ENCODE results near the gene LPP. TPM values are rescaled to one million over a fixed set of nuclear protein-coding genes. Genes with fewer than 3 reads are reported as not detected.
A peak's percentile ranks its signal among the peaks of the same experiment; 100 is the strongest.

LPP gene
- total RNA-seq, 2 donors from 2014 or later = 1,568 to 1,607 TPM

- H3K4me1 ChIP-seq (ENCODE audit: control insufficient read depth in 1 of 2, low read depth in 2 of 2) = peaks cover 31 to 78% of the 10 kb centered on the region in 2 donors
- no peaks in the 10 kb centered on the region for H3K36me3 ChIP-seq
- peak overlapping the region; percentile 72 to 98 for H3K27ac ChIP-seq
These were observed 55.8 kb downstream of the LPP start for GRCh38 chr3:188209740-188210139.

GRCh38 chr3:188211476-188211875 is 57.5 kb downstream of the LPP start:
- no peaks in the 10 kb centered on the region for H3K36me3 ChIP-seq
- no peak for TF ChIP-seq CTCF (IDR thresholded peaks at IDR 0.05)
- peak; percentile 50 for ATAC-seq (ENCODE audit: insufficient number of reproducible peaks, low FRiP score, low read depth)
- peaks cover 32 to 78% of the 10 kb centered on the region in 2 donors for H3K4me1 ChIP-seq (ENCODE audit: control insufficient read depth in 1 of 2, low read depth in 2 of 2)
- peak overlapping the region; percentile 98 to 99 for H3K27ac ChIP-seq
- no peak for DNase-seq (ENCODE audit: low spot score)
- no peaks in the 10 kb centered on the region for H3K27me3 ChIP-seq (replicated peaks; ENCODE audit: insufficient read depth)
- peak overlapping the region; percentile 71 for H3K4me3 ChIP-seq
- no peaks in the 10 kb centered on the region for H3K9me3 ChIP-seq

More at GRCh38 chr3:188209740-188210139, 55.8 kb downstream of the LPP start:
- H3K27me3 ChIP-seq (replicated peaks; ENCODE audit: insufficient read depth) = no peaks in the 10 kb centered on the region
- DNase-seq (ENCODE audit: low spot score) (no peak), ATAC-seq (ENCODE audit: insufficient number of reproducible peaks, low FRiP score, low read depth) (no peak)
- H3K4me3 ChIP-seq = no peak overlapping the region
- TF ChIP-seq CTCF (IDR thresholded peaks at IDR 0.05) = no peak
- H3K9me3 ChIP-seq = no peaks in the 10 kb centered on the region

GRCh38 chr3:188212308-188212969 is 58.5 kb downstream of the LPP start:
- peak overlapping the region; percentile 71 for H3K4me3 ChIP-seq
- no peak for TF ChIP-seq CTCF (IDR thresholded peaks at IDR 0.05)
- ATAC-seq (ENCODE audit: insufficient number of reproducible peaks, low FRiP score, low read depth) (peak; percentile 78), DNase-seq (ENCODE audit: low spot score) (no peak)
- peaks cover 26 to 78% of the 10 kb centered on the region in 2 donors for H3K4me1 ChIP-seq (ENCODE audit: control insufficient read depth in 1 of 2, low read depth in 2 of 2)
- peak overlapping the region; percentile 98 to 99 for H3K27ac ChIP-seq
- H3K27me3 ChIP-seq (replicated peaks; ENCODE audit: insufficient read depth) = no peaks in the 10 kb centered on the region
- H3K36me3 ChIP-seq = no peaks in the 10 kb centered on the region
- no peaks in the 10 kb centered on the region for H3K9me3 ChIP-seq

- DNase-seq (ENCODE audit: low spot score) = no peak
- no peaks in the 10 kb centered on the region for H3K27me3 ChIP-seq (replicated peaks; ENCODE audit: insufficient read depth)
- TF ChIP-seq CTCF (IDR thresholded peaks at IDR 0.05) = no peak
- no peaks in the 10 kb centered on the region for H3K9me3 ChIP-seq
- H3K36me3 ChIP-seq = no peaks in the 10 kb centered on the region
- peak overlapping the region; percentile 98 for H3K27ac ChIP-seq
- ATAC-seq (ENCODE audit: insufficient number of reproducible peaks, low FRiP score, low read depth) = no peak
- peak overlapping the region; percentile 71 for H3K4me3 ChIP-seq
- H3K4me1 ChIP-seq (ENCODE audit: control insufficient read depth in 1 of 2, low read depth in 2 of 2) = peaks cover 30 to 76% of the 10 kb centered on the region in 2 donors
These were observed 60.5 kb downstream of the LPP start for GRCh38 chr3:188214442-188214841.

GRCh38 chr3:188215129-188215528 is 61.2 kb downstream of the LPP start:
- DNase-seq (ENCODE audit: low spot score) = no peak
- Histone ChIP-seq H3K4me1 (ENCODE audit: control insufficient read depth in 1 of 2, low read depth in 2 of 2) (peaks cover 32 to 76% of the 10 kb centered on the region in 2 donors), H3K4me3 (peak overlapping the region; percentile 71), H3K9me3 (no peaks in the 10 kb centered on the region), H3K27me3 (replicated peaks; ENCODE audit: insufficient read depth) (no peaks in the 10 kb centered on the region), H3K27ac (peak overlapping the region; percentile 98), H3K36me3 (no peaks in the 10 kb centered on the region)
- no peak for ATAC-seq (ENCODE audit: insufficient number of reproducible peaks, low FRiP score, low read depth)
- no peak for TF ChIP-seq CTCF (IDR thresholded peaks at IDR 0.05)
